ACC112 (cell line): Measurements from ENCODE around the gene RHEB.

Source experiments
- H2AFZ ChIP-seq: fragments of 200-600 bp; sonication (generic); one replicate; pipeline ENCODE4 v1.6.0; 2017; ENCODE audit warnings: antibody characterized with exemption, low read length; ENCODE audit not compliant: unreplicated experiment
- H3K27ac ChIP-seq: fragments of 200-600 bp; sonication (generic); 2 replicates; pipeline ENCODE4 v1.5.1; 2014; ENCODE audit warnings: low read depth, mild to moderate bottlenecking, antibody characterized with exemption, low read length, moderate library complexity
- H3K27me3 ChIP-seq: fragments of 200-600 bp; sonication (generic); 2 replicates; pipeline ENCODE4 v1.6.1; 2014; ENCODE audit warnings: mild to moderate bottlenecking, antibody characterized with exemption, low read length, moderate library complexity, mixed read lengths; ENCODE audit not compliant: insufficient read depth
- H3K36me3 ChIP-seq: fragments of 200-600 bp; sonication (generic); 2 replicates; pipeline ENCODE4 v1.6.1; 2016; ENCODE audit warnings: mild to moderate bottlenecking, antibody characterized with exemption, low read length, moderate library complexity, mixed read lengths; ENCODE audit not compliant: insufficient read depth
- H3K4me1 ChIP-seq: fragments of 200-600 bp; sonication (generic); one replicate; pipeline ENCODE4 v1.6.1; 2016; ENCODE audit warnings: low read length, mixed read lengths; ENCODE audit not compliant: insufficient read depth, unreplicated experiment, control insufficient read depth
- H3K4me3 ChIP-seq: fragments of 200-600 bp; sonication (generic); 2 replicates; pipeline ENCODE4 v1.5.1; 2014; ENCODE audit warnings: mild to moderate bottlenecking, low read depth, low read length
- H3K79me2 ChIP-seq: fragments of 200-600 bp; sonication (generic); one replicate; pipeline ENCODE4 v1.6.0; 2016; ENCODE audit warnings: low read length; ENCODE audit not compliant: control insufficient read depth, unreplicated experiment, insufficient read depth

RHEB gene

GRCh38 chr7:151490456-151491105 lies 29.1 kb downstream of the RHEB start:
- no peaks in the 10 kb centered on the region for H3K27me3 ChIP-seq
- peaks cover 71% of the 10 kb centered on the region for H3K79me2 ChIP-seq
- H3K4me1 ChIP-seq = peaks cover 44% of the 10 kb centered on the region
- H3K36me3 ChIP-seq = peaks cover 42% of the 10 kb centered on the region; the same call in 1 of the 2 replicates
- H3K27ac ChIP-seq = no peak overlapping the region
- H3K4me3 ChIP-seq = no peak overlapping the region
- no peak overlapping the region for H2AFZ ChIP-seq

GRCh38 chr7:151489498-151489897 lies 30.2 kb downstream of the RHEB start:
- H3K4me1 ChIP-seq = peaks cover 37% of the 10 kb centered on the region
- no peaks in the 10 kb centered on the region for H3K27me3 ChIP-seq
- peaks cover 49% of the 10 kb centered on the region; the same call in 1 of the 2 replicates for H3K36me3 ChIP-seq
- H3K4me3 ChIP-seq = no peak overlapping the region
- no peak overlapping the region for H2AFZ ChIP-seq
- H3K79me2 ChIP-seq = peaks cover 71% of the 10 kb centered on the region
- H3K27ac ChIP-seq = no peak overlapping the region

- Histone ChIP-seq H3K4me3 (no peak overlapping the region), H2AFZ (no peak overlapping the region), H3K4me1 (peaks cover 25% of the 10 kb centered on the region), H3K27me3 (no peaks in the 10 kb centered on the region), H3K27ac (no peak overlapping the region), H3K79me2 (peaks cover 71% of the 10 kb centered on the region), H3K36me3 (peaks cover 62% of the 10 kb centered on the region; the same call in 1 of the 2 replicates)
Observed at GRCh38 chr7:151488096-151488495, 31.6 kb downstream of the RHEB start.

- Histone ChIP-seq H3K27ac (no peak overlapping the region), H3K79me2 (peaks cover 72% of the 10 kb centered on the region), H3K27me3 (no peaks in the 10 kb centered on the region), H3K4me1 (peaks cover 19% of the 10 kb centered on the region), H3K36me3 (peaks cover 67% of the 10 kb centered on the region; the same call in 1 of the 2 replicates), H2AFZ (no peak overlapping the region), H3K4me3 (no peak overlapping the region)
Observed at GRCh38 chr7:151487228-151487627, 32.5 kb downstream of the RHEB start.

GRCh38 chr7:151486074-151486473 lies 33.6 kb downstream of the RHEB start:
- Histone ChIP-seq H3K79me2 (peaks cover 75% of the 10 kb centered on the region), H3K36me3 (peaks cover 71% of the 10 kb centered on the region; the same call in 1 of the 2 replicates), H3K4me3 (no peak overlapping the region)

GRCh38 chr7:151484971-151485707 lies 34.6 kb downstream of the RHEB start:
- peaks cover 64% of the 10 kb centered on the region; the same call in 1 of the 2 replicates for H3K36me3 ChIP-seq
- H3K4me1 ChIP-seq = peaks cover 9% of the 10 kb centered on the region
- peaks cover 73% of the 10 kb centered on the region for H3K79me2 ChIP-seq
- H3K27ac ChIP-seq = peak overlapping the region; percentile 54
- no peaks in the 10 kb centered on the region for H3K27me3 ChIP-seq
- no peak overlapping the region for H2AFZ ChIP-seq
- H3K4me3 ChIP-seq = no peak overlapping the region

More at GRCh38 chr7:151486074-151486473, 33.6 kb downstream of the RHEB start:
- peaks cover 9% of the 10 kb centered on the region for H3K4me1 ChIP-seq
- no peaks in the 10 kb centered on the region for H3K27me3 ChIP-seq
- no peak overlapping the region for H3K27ac ChIP-seq
- no peak overlapping the region for H2AFZ ChIP-seq

- H3K79me2 ChIP-seq = peaks cover 81% of the 10 kb centered on the region
- H3K4me3 ChIP-seq = no peak overlapping the region
- H3K27ac ChIP-seq = no peak overlapping the region
- peaks cover 9% of the 10 kb centered on the region for H3K4me1 ChIP-seq
- peaks cover 53% of the 10 kb centered on the region; the same call in 1 of the 2 replicates for H3K36me3 ChIP-seq
- no peaks in the 10 kb centered on the region for H3K27me3 ChIP-seq
- no peak overlapping the region for H2AFZ ChIP-seq
Observed at GRCh38 chr7:151483711-151483983, 36.0 kb downstream of the RHEB start.

- H3K4me1 ChIP-seq = peaks cover 9% of the 10 kb centered on the region
- H3K4me3 ChIP-seq = no peak overlapping the region
- no peaks in the 10 kb centered on the region for H3K27me3 ChIP-seq
- H3K36me3 ChIP-seq = peaks cover 49% of the 10 kb centered on the region; the same call in 1 of the 2 replicates
- no peak overlapping the region for H3K27ac ChIP-seq
- peaks cover 82% of the 10 kb centered on the region for H3K79me2 ChIP-seq
- no peak overlapping the region for H2AFZ ChIP-seq
Observed at GRCh38 chr7:151482883-151483710, 36.6 kb downstream of the RHEB start.

GRCh38 chr7:151481650-151482505 lies 37.8 kb downstream of the RHEB start:
- peaks cover 42% of the 10 kb centered on the region; the same call in 1 of the 2 replicates for H3K36me3 ChIP-seq
- H3K79me2 ChIP-seq = peaks cover 87% of the 10 kb centered on the region
- H3K4me1 ChIP-seq = peaks cover 9% of the 10 kb centered on the region
- H3K4me3 ChIP-seq = no peak overlapping the region
- no peaks in the 10 kb centered on the region for H3K27me3 ChIP-seq
- H2AFZ ChIP-seq = no peak overlapping the region
- H3K27ac ChIP-seq = no peak overlapping the region

- Histone ChIP-seq H3K79me2 (peaks cover 67% of the 10 kb centered on the region), H3K4me3 (no peak overlapping the region), H3K4me1 (peaks cover 5% of the 10 kb centered on the region), H3K36me3 (peaks cover 12% of the 10 kb centered on the region; the same call in 1 of the 2 replicates), H3K27me3 (no peaks in the 10 kb centered on the region), H2AFZ (no peak overlapping the region), H3K27ac (no peak overlapping the region)
Observed at GRCh38 chr7:151477867-151478266, 41.8 kb downstream of the RHEB start.
